ENCODE results near the gene PLD3.

Gene PLD3

GRCh38 chr19:40348961-40349507 lies 539 bp downstream of the PLD3 start:
- peaks cover 5% of the 10 kb centered on the region for H4K20me1 ChIP-seq (ENCODE audit: insufficient read depth, low read length, poor library complexity, severe bottlenecking)
- H3K4me1 ChIP-seq (ENCODE audit: insufficient read depth, low read length, poor library complexity, severe bottlenecking) = peaks cover 23% of the 10 kb centered on the region
- H3K9me3 ChIP-seq (ENCODE audit: insufficient read depth, low read depth, low read length) = no peaks in the 10 kb centered on the region
- H3K9ac ChIP-seq (ENCODE audit: low read depth, low read length, poor library complexity, severe bottlenecking) = peak overlapping the region; percentile 64
- no peak overlapping the region for H2AFZ ChIP-seq (ENCODE audit: low read length)
- H3K4me2 ChIP-seq (ENCODE audit: low read depth, low read length, poor library complexity, severe bottlenecking) = peak overlapping the region; percentile 83
- peak overlapping the region; percentile 87 for H3K4me3 ChIP-seq (ENCODE audit: low read length, poor library complexity, severe bottlenecking)
- peaks cover 24% of the 10 kb centered on the region for H3K79me2 ChIP-seq (ENCODE audit: insufficient read depth, low read length)
- no peak for TF ChIP-seq CTCF (conservative IDR thresholded peaks at IDR 0.05; ENCODE audit: low read length)
- TF ChIP-seq EZH2phosphoT487 (IDR thresholded peaks at IDR 0.05; ENCODE audit: borderline replicate concordance) = no peak
- no peaks in the 10 kb centered on the region for H3K36me3 ChIP-seq (ENCODE audit: insufficient read depth, low read length)
- H3F3A ChIP-seq (ENCODE audit: low read depth) = no peaks in the 10 kb centered on the region
- no peaks in the 10 kb centered on the region for H3K27me3 ChIP-seq (ENCODE audit: insufficient read depth, low read length, poor library complexity, severe bottlenecking)
- H3K9me2 ChIP-seq (replicated peaks; ENCODE audit: low read depth, low read length) = no peaks in the 10 kb centered on the region

GRCh38 chr19:40355975-40356680 lies 7.6 kb downstream of the PLD3 start:
- H3K4me3 ChIP-seq (ENCODE audit: low read length, poor library complexity, severe bottlenecking) = no peak overlapping the region
- no peaks in the 10 kb centered on the region for H4K20me1 ChIP-seq (ENCODE audit: insufficient read depth, low read length, poor library complexity, severe bottlenecking)
- H3K4me2 ChIP-seq (ENCODE audit: low read depth, low read length, poor library complexity, severe bottlenecking) = no peak overlapping the region
- no peaks in the 10 kb centered on the region for H3K79me2 ChIP-seq (ENCODE audit: insufficient read depth, low read length)
- no peak overlapping the region for H3K9ac ChIP-seq (ENCODE audit: low read depth, low read length, poor library complexity, severe bottlenecking)
- H3K27me3 ChIP-seq (ENCODE audit: insufficient read depth, low read length, poor library complexity, severe bottlenecking) = no peaks in the 10 kb centered on the region
- peaks cover 5% of the 10 kb centered on the region for H3K4me1 ChIP-seq (ENCODE audit: insufficient read depth, low read length, poor library complexity, severe bottlenecking)
- H3K36me3 ChIP-seq (ENCODE audit: insufficient read depth, low read length) = no peaks in the 10 kb centered on the region
- H2AFZ ChIP-seq (ENCODE audit: low read length) = no peak overlapping the region
- no peaks in the 10 kb centered on the region for H3K9me3 ChIP-seq (ENCODE audit: insufficient read depth, low read depth, low read length)
- no peaks in the 10 kb centered on the region for H3K9me2 ChIP-seq (replicated peaks; ENCODE audit: low read depth, low read length)
- no peaks in the 10 kb centered on the region for H3F3A ChIP-seq (ENCODE audit: low read depth)
- no peak for TF ChIP-seq EZH2phosphoT487 (IDR thresholded peaks at IDR 0.05; ENCODE audit: borderline replicate concordance)
- no peak for TF ChIP-seq CTCF (conservative IDR thresholded peaks at IDR 0.05; ENCODE audit: low read length)

GRCh38 chr19:40356681-40357595 lies 8.4 kb downstream of the PLD3 start:
- no peaks in the 10 kb centered on the region for H3K9me2 ChIP-seq (replicated peaks; ENCODE audit: low read depth, low read length)
- H2AFZ ChIP-seq (ENCODE audit: low read length) = no peak overlapping the region
- H3K79me2 ChIP-seq (ENCODE audit: insufficient read depth, low read length) = no peaks in the 10 kb centered on the region
- H3K9ac ChIP-seq (ENCODE audit: low read depth, low read length, poor library complexity, severe bottlenecking) = no peak overlapping the region
- H3K4me2 ChIP-seq (ENCODE audit: low read depth, low read length, poor library complexity, severe bottlenecking) = peak overlapping the region; percentile 2
- no peak for TF ChIP-seq CTCF (conservative IDR thresholded peaks at IDR 0.05; ENCODE audit: low read length)
- TF ChIP-seq EZH2phosphoT487 (IDR thresholded peaks at IDR 0.05; ENCODE audit: borderline replicate concordance) = no peak
- H3K27me3 ChIP-seq (ENCODE audit: insufficient read depth, low read length, poor library complexity, severe bottlenecking) = no peaks in the 10 kb centered on the region
- no peaks in the 10 kb centered on the region for H3K9me3 ChIP-seq (ENCODE audit: insufficient read depth, low read depth, low read length)
- H4K20me1 ChIP-seq (ENCODE audit: insufficient read depth, low read length, poor library complexity, severe bottlenecking) = no peaks in the 10 kb centered on the region
- H3F3A ChIP-seq (ENCODE audit: low read depth) = no peaks in the 10 kb centered on the region
- no peaks in the 10 kb centered on the region for H3K36me3 ChIP-seq (ENCODE audit: insufficient read depth, low read length)
- no peak overlapping the region for H3K4me3 ChIP-seq (ENCODE audit: low read length, poor library complexity, severe bottlenecking)
- H3K4me1 ChIP-seq (ENCODE audit: insufficient read depth, low read length, poor library complexity, severe bottlenecking) = peaks cover 6% of the 10 kb centered on the region

All from Loucy (cell line).